Kidney epithelial cell (primary cell): ENCODE measurements around the gene VASP. TPM values are rescaled to one million over a fixed set of nuclear protein-coding genes. Genes with fewer than 3 reads are reported as not detected.

Source experiments
- DNase-seq: peaks from one replicate; pipeline ENCODE4 v3.0.0-alpha.2; 2010; ENCODE audit warnings: low read depth
- H3K27me3 ChIP-seq: 2 replicates; pipeline ENCODE4 v1.6.0; 2011; ENCODE audit warnings: low read length; ENCODE audit not compliant: control insufficient read depth, insufficient read depth
- H3K36me3 ChIP-seq: 2 replicates; pipeline ENCODE4 v1.5.1; 2011; ENCODE audit warnings: low read length; ENCODE audit not compliant: control insufficient read depth, insufficient read depth
- H3K4me3 ChIP-seq: 2 replicates; pipeline ENCODE4 v1.5.1; 2011; ENCODE audit warnings: low read depth, mild to moderate bottlenecking, control low read depth, low read length
- total RNA-seq: library from RNA; depleted of rRNA; stranded (reverse); fragments of >200 nt; gene quantifications from 2 replicates; pipeline ENCODE4 v1.2.3, GENCODE V29; 2015
- TF ChIP-seq, protein P1 (sequence below): IDR thresholded peaks from 2 replicates; pipeline ENCODE4 v1.5.1; 2011; ENCODE audit warnings: mild to moderate bottlenecking, moderate library complexity, low read length, control low read depth, inconsistent platforms; ENCODE audit not compliant: insufficient read depth, poor library complexity, severe bottlenecking

The VASP gene
- 228 and 248 TPM in 2 replicates for total RNA-seq

GRCh38 chr19:45506989-45507871 lies at the start of gene VASP:
VASP (plus strand) TSS chr19:45507479; CDS start chr19:45507772, 293 bp downstream.
- peak within 1 kb of the TSS; percentile 85 for H3K4me3 ChIP-seq
- DNase-seq: no peak
- TF ChIP-seq, protein P1, sequence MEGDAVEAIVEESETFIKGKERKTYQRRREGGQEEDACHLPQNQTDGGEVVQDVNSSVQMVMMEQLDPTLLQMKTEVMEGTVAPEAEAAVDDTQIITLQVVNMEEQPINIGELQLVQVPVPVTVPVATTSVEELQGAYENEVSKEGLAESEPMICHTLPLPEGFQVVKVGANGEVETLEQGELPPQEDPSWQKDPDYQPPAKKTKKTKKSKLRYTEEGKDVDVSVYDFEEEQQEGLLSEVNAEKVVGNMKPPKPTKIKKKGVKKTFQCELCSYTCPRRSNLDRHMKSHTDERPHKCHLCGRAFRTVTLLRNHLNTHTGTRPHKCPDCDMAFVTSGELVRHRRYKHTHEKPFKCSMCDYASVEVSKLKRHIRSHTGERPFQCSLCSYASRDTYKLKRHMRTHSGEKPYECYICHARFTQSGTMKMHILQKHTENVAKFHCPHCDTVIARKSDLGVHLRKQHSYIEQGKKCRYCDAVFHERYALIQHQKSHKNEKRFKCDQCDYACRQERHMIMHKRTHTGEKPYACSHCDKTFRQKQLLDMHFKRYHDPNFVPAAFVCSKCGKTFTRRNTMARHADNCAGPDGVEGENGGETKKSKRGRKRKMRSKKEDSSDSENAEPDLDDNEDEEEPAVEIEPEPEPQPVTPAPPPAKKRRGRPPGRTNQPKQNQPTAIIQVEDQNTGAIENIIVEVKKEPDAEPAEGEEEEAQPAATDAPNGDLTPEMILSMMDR: no peak
- no peaks in the 10 kb centered on the region for H3K36me3 ChIP-seq
- no peaks in the 10 kb centered on the region for H3K27me3 ChIP-seq

GRCh38 chr19:45457776-45458175 lies 49.5 kb upstream of the VASP start:
- TF ChIP-seq, protein P1: no peak
- no peak for DNase-seq
- Histone ChIP-seq H3K27me3 (no peaks in the 10 kb centered on the region), H3K4me3 (no peak overlapping the region), H3K36me3 (no peaks in the 10 kb centered on the region)

DNA sequence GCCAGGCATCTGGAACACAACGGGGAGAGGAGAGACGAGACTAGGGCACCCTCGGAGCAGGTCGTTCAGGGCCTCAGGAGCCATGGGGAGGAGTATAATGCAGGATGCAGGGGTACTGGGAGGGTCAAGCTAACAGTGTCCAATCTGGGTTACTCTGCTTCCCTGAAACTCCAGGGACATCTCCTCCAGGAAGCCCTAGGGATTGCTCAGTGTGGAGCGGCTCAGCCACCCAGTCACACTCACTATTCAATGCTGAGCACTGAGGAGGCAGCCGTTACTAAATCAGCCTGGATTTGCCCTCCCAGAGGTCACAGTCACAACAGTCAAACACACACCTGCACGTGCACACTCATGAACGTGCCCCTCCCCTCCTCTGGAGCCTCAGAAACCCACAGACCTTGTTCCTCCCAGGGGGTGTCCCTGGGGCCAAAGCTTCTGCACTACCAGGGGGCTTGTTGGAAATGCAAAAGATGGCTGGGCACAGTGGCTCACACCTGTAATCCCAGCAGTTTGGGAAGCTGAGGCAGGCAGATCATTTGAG lies 46.4 kb upstream of the VASP start:
- H3K36me3 ChIP-seq: no peaks in the 10 kb centered on the region
- H3K4me3 ChIP-seq: no peak overlapping the region
- TF ChIP-seq, protein P1: no peak
- DNase-seq: no peak
- no peaks in the 10 kb centered on the region for H3K27me3 ChIP-seq

DNA sequence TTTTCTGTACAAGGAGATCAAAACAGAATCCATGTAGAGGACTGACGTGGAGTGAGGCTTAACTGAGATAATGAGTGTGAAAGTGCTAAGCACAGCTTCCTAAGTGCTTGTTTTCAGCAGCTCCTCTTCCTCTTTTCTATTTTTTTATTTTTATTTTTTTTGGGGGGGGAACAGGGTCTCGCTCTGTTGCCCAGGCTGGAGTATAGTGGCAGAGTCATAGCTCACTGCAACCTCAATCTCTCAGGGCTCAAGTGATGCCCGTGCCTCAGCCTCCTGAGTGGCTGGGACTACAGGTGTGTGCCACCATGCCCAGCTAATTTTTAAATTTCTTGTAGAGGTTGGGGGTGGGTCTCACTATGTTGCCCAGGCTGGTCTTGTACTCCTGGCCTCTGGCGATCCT lies 45.1 kb upstream of the VASP start:
- no peak for DNase-seq
- H3K27me3 ChIP-seq: no peaks in the 10 kb centered on the region
- TF ChIP-seq, protein P1: no peak
- H3K4me3 ChIP-seq: no peak overlapping the region
- no peaks in the 10 kb centered on the region for H3K36me3 ChIP-seq

DNA sequence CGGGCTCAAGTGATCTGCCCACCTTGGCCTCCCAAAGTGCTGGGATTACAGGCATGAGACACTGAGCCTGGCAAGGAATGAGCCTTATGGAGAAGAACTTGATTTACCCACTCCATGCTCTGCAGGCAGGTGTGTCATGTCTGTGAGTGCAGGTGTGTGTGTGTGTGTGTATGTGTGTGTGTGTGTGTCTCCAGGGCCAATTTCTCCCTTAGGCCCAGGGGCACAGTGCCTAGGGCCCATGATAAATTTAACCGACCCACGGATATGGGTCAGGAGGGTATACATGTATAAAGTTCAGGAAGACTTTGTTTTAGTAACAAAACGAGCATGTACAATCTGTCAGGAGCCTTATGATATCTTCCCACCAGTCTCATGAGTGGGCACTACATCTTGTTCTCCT lies 44.0 kb upstream of the VASP start:
- Histone ChIP-seq H3K4me3 (no peak overlapping the region), H3K27me3 (no peaks in the 10 kb centered on the region), H3K36me3 (no peaks in the 10 kb centered on the region)
- DNase-seq: no peak
- TF ChIP-seq, protein P1: no peak

DNA sequence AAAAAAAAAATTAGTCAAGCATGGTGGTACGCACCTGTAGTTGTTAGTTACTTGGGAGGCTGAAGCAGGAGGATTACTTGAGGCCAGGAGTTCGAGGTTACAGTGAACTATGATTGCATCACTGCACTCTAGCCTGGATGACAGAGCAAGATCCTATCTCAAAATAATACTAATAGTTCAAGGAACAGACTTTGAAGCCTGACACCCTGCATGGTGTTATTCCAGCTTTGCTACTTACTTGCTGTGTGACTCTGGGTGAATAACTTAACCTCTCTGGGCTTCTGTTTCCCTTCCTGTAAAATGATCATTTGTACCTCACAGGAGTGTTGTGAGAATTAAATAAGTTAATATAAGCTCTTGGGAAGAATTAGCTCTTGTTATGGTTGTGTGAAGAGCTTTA lies 43.0 kb upstream of the VASP start:
- Histone ChIP-seq H3K4me3 (no peak overlapping the region), H3K27me3 (no peaks in the 10 kb centered on the region), H3K36me3 (no peaks in the 10 kb centered on the region)
- TF ChIP-seq, protein P1: no peak
- no peak for DNase-seq
